Kidney (tissue), 14 donors: Measurements from ENCODE around the gene PRKN. TPM values are rescaled to one million over a fixed set of nuclear protein-coding genes. Genes with fewer than 3 reads are reported as not detected.

Source experiments
- DNase-seq, 5 donors: peaks; one replicate each; pipeline ENCODE4 v3.0.0-alpha.2; 2013 to 2020
- FAIRE-seq: peaks from 2 replicates; lab custom pipeline; 2012; peaks lifted over from hg19 to GRCh38; lab: Jason Lieb, UNC
- H3K27ac ChIP-seq, 2 donors: one replicate each; pipeline ENCODE4 v1.7.0; 2013; ENCODE audit warnings: low read depth in 2 of 2, low read length in 2 of 2, inconsistent platforms in 1 of 2
- H3K27me3 ChIP-seq: one replicate; pipeline ENCODE4 v1.7.1; 2013; ENCODE audit warnings: low read length, inconsistent platforms; ENCODE audit not compliant: control insufficient read depth, insufficient read depth
- H3K36me3 ChIP-seq, 3 donors: one replicate each; pipeline versions ENCODE4 v1.7.0 to v1.7.1; 2013; ENCODE audit warnings: low read length in 3 of 3, control low read depth in 1 of 3, inconsistent platforms in 1 of 3; ENCODE audit not compliant: insufficient read depth in 3 of 3, control insufficient read depth in 2 of 3
- H3K4me1 ChIP-seq, 3 donors: one replicate each; pipeline versions ENCODE4 v1.7.0 to v1.7.1; 2013; ENCODE audit warnings: low read length in 3 of 3, inconsistent platforms in 1 of 3, low read depth in 1 of 3; ENCODE audit not compliant: control insufficient read depth in 2 of 3, insufficient read depth in 2 of 3
- H3K4me3 ChIP-seq, 3 donors: one replicate each; pipeline versions ENCODE4 v1.7.0 to v1.8.1; 2013; ENCODE audit warnings: low read length in 3 of 3, control low read depth in 1 of 3, inconsistent platforms in 1 of 3
- H3K9ac ChIP-seq, 3 donors: one replicate each; pipeline versions ENCODE4 v1.7.0 to v1.7.1; 2013; ENCODE audit warnings: low read length in 3 of 3, control low read depth in 1 of 3, inconsistent platforms in 1 of 3
- H3K9me3 ChIP-seq, 3 donors: one replicate each; pipeline versions ENCODE4 v1.7.0 to v1.7.1; 2013; ENCODE audit warnings: low read length in 3 of 3, control low read depth in 1 of 3, inconsistent platforms in 1 of 3; ENCODE audit not compliant: control insufficient read depth in 2 of 3, insufficient read depth in 1 of 3
- intact Hi-C: fragments of 100-400 bp; cut with DNase I; formaldehyde crosslinking; loops from one replicate; pipeline ENCODE4 v1.11.1; 2022
- polyA plus RNA-seq: library from polyadenylated mRNA; stranded (reverse); fragments of 350-450 nt; fragmentation: Illumina TruSeq; extraction: RNeasy Lipid Tissue Mini Kit (QIAGEN cat#74804); gene quantifications from one replicate; pipeline ENCODE4 v1.2.3, GENCODE V29; 2014; ENCODE audit warnings: low read depth, low replicate concordance; ENCODE audit not compliant: insufficient read depth
- total RNA-seq: library from RNA; stranded (reverse); fragmentation: NEBNext Ultra II Directional; extraction: Animal tissue kit (Norgen Biotek cat#: 25700); gene quantifications from one replicate; pipeline ENCODE4 v1.2.1, GENCODE V29; 2021
- TF ChIP-seq, protein P1 (sequence below): IDR thresholded peaks from 3 replicates; pipeline ENCODE4 v1.5.1; 2012; ENCODE audit warnings: mild to moderate bottlenecking, moderate library complexity, borderline replicate concordance; ENCODE audit not compliant: insufficient read depth; ENCODE audit errors: extremely low read depth
- donor health status: control.
- donor health status: control.
- donor health status: control.
- donor health status: control.
- donor health status: control.
- donor health status: DM: yes; HTN: yes; CAD: no.
- donor health status: Normal renal cell carcinoma (clear cell type).

Gene PRKN
- total and polyA plus RNA-seq, 2 donors from 2014 or later = 8.6 to 10.4 TPM

DNA sequence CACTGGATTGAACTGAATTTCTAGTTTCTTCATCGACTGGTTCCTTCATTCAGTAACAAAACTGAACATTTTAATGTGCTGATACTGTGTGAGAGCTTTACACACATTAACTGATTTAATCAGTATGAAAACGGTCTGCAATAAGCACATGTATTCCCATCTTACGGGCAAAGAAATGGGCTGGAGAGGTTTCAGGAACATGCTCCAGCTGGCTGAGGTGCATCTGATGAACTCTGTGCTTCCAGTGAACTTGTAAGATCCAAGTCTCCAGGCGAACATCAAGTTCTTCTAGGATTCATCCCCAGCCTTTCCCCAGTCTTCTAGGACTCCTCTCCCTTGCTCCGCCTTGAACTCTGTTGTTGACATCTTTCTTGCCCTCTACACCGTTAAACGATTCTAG lies 1233.0 kb downstream of the PRKN start:
- Histone ChIP-seq H3K4me1 (no peaks in the 10 kb centered on the region), H3K4me3 (no peak overlapping the region), H3K9me3 (no peaks in the 10 kb centered on the region), H3K27ac (no peak overlapping the region), H3K9ac (no peak overlapping the region), H3K27me3 (no peaks in the 10 kb centered on the region), H3K36me3 (no peaks in the 10 kb centered on the region)
- FAIRE-seq (no peak), DNase-seq (no peak)
- TF ChIP-seq, protein P1, sequence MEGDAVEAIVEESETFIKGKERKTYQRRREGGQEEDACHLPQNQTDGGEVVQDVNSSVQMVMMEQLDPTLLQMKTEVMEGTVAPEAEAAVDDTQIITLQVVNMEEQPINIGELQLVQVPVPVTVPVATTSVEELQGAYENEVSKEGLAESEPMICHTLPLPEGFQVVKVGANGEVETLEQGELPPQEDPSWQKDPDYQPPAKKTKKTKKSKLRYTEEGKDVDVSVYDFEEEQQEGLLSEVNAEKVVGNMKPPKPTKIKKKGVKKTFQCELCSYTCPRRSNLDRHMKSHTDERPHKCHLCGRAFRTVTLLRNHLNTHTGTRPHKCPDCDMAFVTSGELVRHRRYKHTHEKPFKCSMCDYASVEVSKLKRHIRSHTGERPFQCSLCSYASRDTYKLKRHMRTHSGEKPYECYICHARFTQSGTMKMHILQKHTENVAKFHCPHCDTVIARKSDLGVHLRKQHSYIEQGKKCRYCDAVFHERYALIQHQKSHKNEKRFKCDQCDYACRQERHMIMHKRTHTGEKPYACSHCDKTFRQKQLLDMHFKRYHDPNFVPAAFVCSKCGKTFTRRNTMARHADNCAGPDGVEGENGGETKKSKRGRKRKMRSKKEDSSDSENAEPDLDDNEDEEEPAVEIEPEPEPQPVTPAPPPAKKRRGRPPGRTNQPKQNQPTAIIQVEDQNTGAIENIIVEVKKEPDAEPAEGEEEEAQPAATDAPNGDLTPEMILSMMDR = no peak
- intact Hi-C loops = no loop called here

DNA sequence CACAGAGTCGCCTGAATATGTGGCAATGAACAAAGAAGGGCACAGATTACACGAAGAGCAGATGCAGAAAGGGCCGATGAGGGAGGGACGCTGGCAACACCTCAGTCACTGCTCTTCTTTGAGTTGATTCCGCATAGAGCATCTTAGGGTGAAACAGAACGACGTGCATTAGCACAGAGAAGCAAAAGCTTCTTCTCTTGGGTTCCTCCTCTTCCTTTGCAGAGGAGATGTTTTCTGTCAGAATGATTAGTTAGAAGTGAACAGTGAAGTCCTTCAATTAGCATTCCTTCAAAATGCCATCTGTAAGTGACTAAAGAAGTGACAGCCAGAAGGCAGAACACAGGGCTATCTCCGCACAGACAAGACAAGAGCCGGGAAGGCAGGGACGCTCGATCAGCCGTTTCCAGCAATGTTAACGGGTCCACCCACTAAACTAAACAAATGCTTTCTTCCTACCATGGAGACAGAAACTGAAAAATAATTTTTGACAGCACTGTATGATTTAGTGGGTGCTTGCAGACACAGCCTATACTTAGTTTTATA lies 1233.9 kb downstream of the PRKN start:
- H3K4me1 ChIP-seq = no peaks in the 10 kb centered on the region
- DNase-seq (no peak), FAIRE-seq (no peak)
- TF ChIP-seq, protein P1 = no peak
- no peaks in the 10 kb centered on the region for H3K9me3 ChIP-seq
- no peaks in the 10 kb centered on the region for H3K36me3 ChIP-seq
- no peaks in the 10 kb centered on the region for H3K27me3 ChIP-seq
- intact Hi-C loops = no loop called here
- no peak overlapping the region for H3K9ac ChIP-seq
- no peak overlapping the region for H3K4me3 ChIP-seq
- H3K27ac ChIP-seq = no peak overlapping the region

DNA sequence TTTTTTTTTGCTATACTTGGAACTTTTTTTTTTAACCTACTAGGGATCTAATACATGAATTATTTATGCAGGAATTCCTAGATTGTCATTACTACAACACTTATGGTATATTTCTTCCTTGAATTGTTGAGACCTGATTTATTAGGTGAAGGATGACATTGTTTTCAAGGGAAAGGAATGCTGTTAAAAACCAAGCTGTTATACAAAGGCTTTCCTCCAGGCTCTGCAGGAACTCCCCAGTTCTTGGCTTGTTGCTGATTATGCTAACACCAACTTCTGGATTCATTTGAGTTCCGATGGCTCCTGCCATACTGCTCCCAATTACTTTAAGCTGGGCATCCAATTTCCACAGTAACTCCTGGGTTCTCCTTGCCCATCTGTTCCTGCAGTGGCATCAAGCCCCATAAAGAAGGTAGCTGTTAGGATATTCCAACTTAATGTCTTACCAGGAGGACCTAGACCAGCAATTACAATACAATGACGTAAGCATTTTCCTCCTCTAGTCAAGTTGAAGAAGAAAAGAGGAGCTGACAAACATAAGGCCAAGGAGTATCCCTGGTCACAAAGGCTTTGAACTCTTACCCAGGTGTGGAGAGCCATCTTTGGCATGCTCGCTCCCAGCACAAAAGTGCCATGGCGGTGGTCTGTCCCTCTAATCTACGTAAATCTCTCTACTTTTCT lies 1237.8 kb downstream of the PRKN start:
- no peak for DNase-seq
- no peaks in the 10 kb centered on the region for H3K9me3 ChIP-seq
- intact Hi-C loops = no loop called here
- H3K36me3 ChIP-seq = no peaks in the 10 kb centered on the region
- no peak overlapping the region for H3K27ac ChIP-seq
- FAIRE-seq = no peak
- H3K9ac ChIP-seq = no peak overlapping the region
- no peak overlapping the region for H3K4me3 ChIP-seq
- no peaks in the 10 kb centered on the region for H3K27me3 ChIP-seq
- TF ChIP-seq, protein P1 = no peak
- peaks cover 0 to 15% (median under 1%) of the 10 kb centered on the region in 3 donors for H3K4me1 ChIP-seq
